ENCODE measurements around the gene NFKB1. TPM values are rescaled to one million over a fixed set of nuclear protein-coding genes. Genes with fewer than 3 reads are reported as not detected.

Gene NFKB1
- polyA plus RNA-seq, 2 of the 4 experiments (the other 2 are of a cell fraction), result 15.2 to 18.3 TPM

DNA sequence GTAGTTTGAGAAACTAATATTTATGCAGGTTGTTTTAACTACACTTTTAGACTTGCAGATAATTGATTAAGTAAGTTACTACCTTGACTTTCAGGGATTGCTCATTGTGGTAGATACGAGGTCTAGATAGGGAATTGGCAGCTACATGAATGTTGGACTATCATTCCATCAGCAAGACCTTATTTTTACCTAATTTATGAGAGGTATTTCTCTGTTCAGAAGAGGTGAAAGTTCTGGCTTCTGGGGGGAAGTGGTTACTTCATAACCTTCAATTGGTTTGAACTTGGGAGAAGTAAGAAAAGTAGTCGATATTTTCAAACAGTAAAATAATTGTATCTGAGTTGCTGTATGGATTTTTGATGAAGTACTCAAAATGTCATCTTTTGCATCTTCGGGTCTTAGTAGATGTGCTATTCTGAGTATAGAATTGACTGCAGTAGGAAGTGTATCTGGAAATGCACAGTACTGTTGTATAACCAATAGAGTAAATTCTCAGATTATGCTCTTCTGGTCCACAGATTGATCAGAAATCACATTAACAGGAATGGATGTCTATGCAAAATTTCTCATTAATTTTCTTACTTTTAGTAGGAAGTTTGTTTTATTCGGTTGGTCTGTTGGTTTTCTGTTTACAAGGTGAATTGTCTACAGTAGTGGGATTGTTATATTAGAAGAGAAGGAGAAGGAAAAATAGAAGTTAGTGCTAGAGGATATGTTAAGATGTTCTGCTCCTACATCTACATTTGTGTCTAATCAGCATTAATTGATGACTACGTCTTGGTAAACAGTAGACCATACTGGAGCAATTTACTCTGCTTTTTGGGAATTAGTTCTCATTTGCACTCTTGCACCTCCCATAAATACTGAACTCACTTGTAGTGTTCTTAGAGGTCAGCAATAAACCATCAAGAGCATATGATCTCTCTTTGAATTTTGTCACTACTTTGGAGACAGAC lies 3.0 kb downstream of the NFKB1 start:
- peak overlapping the region; percentile 89; the same call in 2 of the 3 replicates for H3K4me3 ChIP-seq
- POLR2A ChIA-PET, result no interaction called here
- ATAC-seq (no peak), FAIRE-seq (no peak), DNase-seq (ENCODE audit: low read depth in 1 of 2, low spot score in 1 of 2) (no peak)
- peaks cover 26% of the 10 kb centered on the region; the same call in 2 of the 3 replicates for H3K4me1 ChIP-seq
- WGBS (ENCODE audit: missing lambda C conversion rate), result 20% methylated on average over 5 of the region's 5 CpGs
- CTCF ChIA-PET, result no interaction called here
- H3K9me3 ChIP-seq, result no peaks in the 10 kb centered on the region
- TF ChIP-seq JUNB (IDR thresholded peaks at IDR 0.05) (no peak), MAFK (IDR thresholded peaks at IDR 0.05; ENCODE audit: partially characterized antibody) (peak; percentile 97)
- H3K27ac ChIP-seq, result peak overlapping the region; percentile 57 to 97; a peak in 2 of 6 replicates
- H3K4me2 ChIP-seq, result peak overlapping the region; percentile 87

- ATAC-seq, result no peak
- POLR2A ChIA-PET, result no interaction called here
- Histone ChIP-seq H3K4me2 (peak overlapping the region; percentile 87), H3K4me3 (no peak overlapping the region), H3K27ac (no peak overlapping the region), H3K9me3 (no peaks in the 10 kb centered on the region), H3K4me1 (peaks cover 26% of the 10 kb centered on the region; the same call in 2 of the 3 replicates)
- DNase-seq (ENCODE audit: low read depth in 1 of 2, low spot score in 1 of 2), result no peak
- CTCF ChIA-PET, result no interaction called here
- TF ChIP-seq CEBPB (IDR thresholded peaks at IDR 0.05), result no peak
- TF ChIP-seq FOXS1 (CRISPR knock-in tag; IDR thresholded peaks at IDR 0.05), result no peak
- TF ChIP-seq HOXB13 (CRISPR knock-in tag; IDR thresholded peaks at IDR 0.05; ENCODE audit: low read depth), result no peak
- TF ChIP-seq ZFP36 (IDR thresholded peaks at IDR 0.05; ENCODE audit: borderline replicate concordance, partially characterized antibody), result no peak
- FAIRE-seq, result no peak
- 54% methylated on average over 1 of the region's 1 CpG for WGBS (ENCODE audit: missing lambda C conversion rate)
These were observed 3.8 kb downstream of the NFKB1 start for GRCh38 chr4:102504941-102505340.

GRCh38 chr4:102505708-102506107 lies 4.5 kb downstream of the NFKB1 start:
- Histone ChIP-seq H3K4me2 (no peak overlapping the region; the same call in 2 of the 3 replicates), H3K4me1 (peaks cover 26% of the 10 kb centered on the region; the same call in 2 of the 3 replicates), H3K9me3 (no peaks in the 10 kb centered on the region), H3K27ac (no peak overlapping the region), H3K4me3 (no peak overlapping the region)
- no peak for TF ChIP-seq ZC3H11A (IDR thresholded peaks at IDR 0.05)
- FAIRE-seq, result no peak
- no peak for ATAC-seq
- WGBS (ENCODE audit: missing lambda C conversion rate), result 92% methylated on average over 2 of the region's 2 CpGs
- no peak for DNase-seq (ENCODE audit: low read depth in 1 of 2, low spot score in 1 of 2)
- ChIA-PET POLR2A (no interaction called here), CTCF (no interaction called here)

- no peak overlapping the region for H3K27ac ChIP-seq
- ATAC-seq (no peak), DNase-seq (ENCODE audit: low read depth in 1 of 2, low spot score in 1 of 2) (no peak), FAIRE-seq (no peak)
- H3K4me1 ChIP-seq, result peaks cover 26% of the 10 kb centered on the region; the same call in 2 of the 3 replicates
- no peak overlapping the region for H3K4me2 ChIP-seq
- ChIA-PET POLR2A (no interaction called here), CTCF (no interaction called here)
- H3K9me3 ChIP-seq, result no peaks in the 10 kb centered on the region
- H3K4me3 ChIP-seq, result no peak overlapping the region
- 100% methylated on average over 1 of the region's 1 CpG for WGBS (ENCODE audit: missing lambda C conversion rate)
- TF ChIP-seq TFCP2L1 (CRISPR knock-in tag; IDR thresholded peaks at IDR 0.05), result no peak
- TF ChIP-seq NFE2L2 (conservative IDR thresholded peaks at IDR 0.05; ENCODE audit: low read length), result no peak
- no peak for TF ChIP-seq REST (IDR thresholded peaks at IDR 0.05)
- TF ChIP-seq FOXS1 (CRISPR knock-in tag; IDR thresholded peaks at IDR 0.05), result no peak
- TF ChIP-seq EHF (CRISPR knock-in tag; IDR thresholded peaks at IDR 0.05), result no peak
- no peak for TF ChIP-seq KDM1A (IDR thresholded peaks at IDR 0.05; ENCODE audit: low read depth)
- TF ChIP-seq NPAS2 (CRISPR knock-in tag; IDR thresholded peaks at IDR 0.05; ENCODE audit: borderline replicate concordance), result no peak
- TF ChIP-seq HES2 (IDR thresholded peaks at IDR 0.05), result no peak
- TF ChIP-seq CHD4 (IDR thresholded peaks at IDR 0.05; ENCODE audit: borderline replicate concordance), result no peak
- no peak for TF ChIP-seq EHMT2 (IDR thresholded peaks at IDR 0.05; ENCODE audit: low read depth)
- TF ChIP-seq BHLHE40 (IDR thresholded peaks at IDR 0.05; ENCODE audit: low read depth, low read length), result no peak
- TF ChIP-seq CTCF (IDR thresholded peaks at IDR 0.05), result no peak
- TF ChIP-seq CHD2 (IDR thresholded peaks at IDR 0.05; ENCODE audit: low read length, partially characterized antibody), result no peak
- no peak for TF ChIP-seq POLR2AphosphoS2 (conservative IDR thresholded peaks at IDR 0.05; ENCODE audit: low read length)
- TF ChIP-seq USF2 (IDR thresholded peaks at IDR 0.05), result no peak
These were observed 5.4 kb downstream of the NFKB1 start for GRCh38 chr4:102506523-102506922.

Data from A549 (cell line).